Calu3 (cell line): ENCODE results near the gene COMTD1. TPM values are rescaled to one million over a fixed set of nuclear protein-coding genes. Genes with fewer than 3 reads are reported as not detected.

Experiments
- BruUV-seq: library from RNA; stranded (reverse); fragments of 400-500 nt; replicated peaks from 2 replicates; lab custom pipeline; 2021; lab: Mats Ljungman, UMichigan
- CTCF ChIA-PET: fragments of 300-600 bp; sonication (Branson Sonifier 250); formaldehyde crosslinking; loops from one replicate; lab custom pipeline; 2022; ENCODE audit warnings: antibody characterized with exemption; lab: Charles Lee
- DNase-seq: peaks from one replicate; pipeline ENCODE4 v3.0.0; 2022
- H3K27ac Mint-ChIP-seq: one replicate; pipeline ENCODE4 v1.8.0; 2022; ENCODE audit warnings: mixed read lengths; ENCODE audit not compliant: unreplicated experiment
- H3K27me3 Mint-ChIP-seq: one replicate; pipeline ENCODE4 v1.8.0; 2022; ENCODE audit warnings: mixed read lengths; ENCODE audit not compliant: unreplicated experiment
- H3K36me3 Mint-ChIP-seq: one replicate; pipeline ENCODE4 v1.8.0; 2022; ENCODE audit warnings: mild to moderate bottlenecking, moderate library complexity, mixed read lengths; ENCODE audit not compliant: insufficient read depth, unreplicated experiment
- H3K4me1 Mint-ChIP-seq: one replicate; pipeline ENCODE4 v1.8.0; 2022; ENCODE audit warnings: mild to moderate bottlenecking, low read depth, mixed read lengths; ENCODE audit not compliant: unreplicated experiment
- H3K4me3 Mint-ChIP-seq: one replicate; pipeline ENCODE4 v1.8.0; 2022; ENCODE audit warnings: mild to moderate bottlenecking, low read depth, moderate library complexity, mixed read lengths; ENCODE audit not compliant: unreplicated experiment
- H3K9me3 Mint-ChIP-seq: one replicate; pipeline ENCODE4 v1.8.0; 2022; ENCODE audit warnings: low read depth, mixed read lengths; ENCODE audit not compliant: unreplicated experiment
- intact Hi-C: fragments of 100-400 bp; cut with micrococcal nuclease; formaldehyde crosslinking; loops from one replicate; pipeline ENCODE4 v1.10.0; 2022; ENCODE audit not compliant: unreplicated experiment
- total RNA-seq: library from RNA; stranded (reverse); gene quantifications from 2 replicates; pipeline ENCODE4 v1.2.3, GENCODE V29; 2022
- TF ChIP-seq, protein P1 (sequence below): fragments of 200-600 bp; IDR thresholded peaks from one replicate; pipeline ENCODE4 v1.8.0; 2022; ENCODE audit warnings: antibody characterized with exemption; ENCODE audit not compliant: unreplicated experiment

The COMTD1 gene
- total RNA-seq, 1 experiment from 2014 or later, result 52.4 TPM

DNA sequence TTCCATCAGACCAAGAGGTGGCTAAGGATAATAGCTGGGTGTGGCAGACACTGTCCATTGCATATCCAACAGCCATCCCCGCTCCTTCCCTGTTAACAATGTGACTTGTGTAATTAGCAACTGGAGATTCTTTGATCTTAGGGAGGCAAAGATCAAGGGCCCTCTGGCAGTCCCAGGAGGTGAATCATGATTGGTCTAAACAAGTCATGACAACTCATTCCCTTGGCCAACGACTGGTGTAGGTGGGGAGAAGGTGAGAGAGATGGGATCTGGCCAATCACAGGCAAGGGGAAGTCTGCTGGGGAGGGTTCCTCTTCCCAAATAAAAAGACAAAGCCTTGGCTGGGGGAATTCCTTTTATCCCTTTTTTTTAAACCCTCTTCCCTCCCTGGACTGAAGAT is 46.2 kb upstream of the COMTD1 start:
- Mint-ChIP-seq H3K9me3 (no peaks in the 10 kb centered on the region), H3K27me3 (peaks cover 33% of the 10 kb centered on the region), H3K36me3 (no peaks in the 10 kb centered on the region), H3K4me3 (no peak overlapping the region), H3K4me1 (no peaks in the 10 kb centered on the region), H3K27ac (no peak overlapping the region)
- TF ChIP-seq, protein P1, sequence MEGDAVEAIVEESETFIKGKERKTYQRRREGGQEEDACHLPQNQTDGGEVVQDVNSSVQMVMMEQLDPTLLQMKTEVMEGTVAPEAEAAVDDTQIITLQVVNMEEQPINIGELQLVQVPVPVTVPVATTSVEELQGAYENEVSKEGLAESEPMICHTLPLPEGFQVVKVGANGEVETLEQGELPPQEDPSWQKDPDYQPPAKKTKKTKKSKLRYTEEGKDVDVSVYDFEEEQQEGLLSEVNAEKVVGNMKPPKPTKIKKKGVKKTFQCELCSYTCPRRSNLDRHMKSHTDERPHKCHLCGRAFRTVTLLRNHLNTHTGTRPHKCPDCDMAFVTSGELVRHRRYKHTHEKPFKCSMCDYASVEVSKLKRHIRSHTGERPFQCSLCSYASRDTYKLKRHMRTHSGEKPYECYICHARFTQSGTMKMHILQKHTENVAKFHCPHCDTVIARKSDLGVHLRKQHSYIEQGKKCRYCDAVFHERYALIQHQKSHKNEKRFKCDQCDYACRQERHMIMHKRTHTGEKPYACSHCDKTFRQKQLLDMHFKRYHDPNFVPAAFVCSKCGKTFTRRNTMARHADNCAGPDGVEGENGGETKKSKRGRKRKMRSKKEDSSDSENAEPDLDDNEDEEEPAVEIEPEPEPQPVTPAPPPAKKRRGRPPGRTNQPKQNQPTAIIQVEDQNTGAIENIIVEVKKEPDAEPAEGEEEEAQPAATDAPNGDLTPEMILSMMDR, result no peak
- intact Hi-C loops, result no loop called here
- no TSS peak for BruUV-seq
- CTCF ChIA-PET, result interaction anchor here (1.3 kb wide), 1 partner anchor 13 kb away, joined by 4 read pairs; no protein-coding TSS in a partner anchor
- no peak for DNase-seq

DNA sequence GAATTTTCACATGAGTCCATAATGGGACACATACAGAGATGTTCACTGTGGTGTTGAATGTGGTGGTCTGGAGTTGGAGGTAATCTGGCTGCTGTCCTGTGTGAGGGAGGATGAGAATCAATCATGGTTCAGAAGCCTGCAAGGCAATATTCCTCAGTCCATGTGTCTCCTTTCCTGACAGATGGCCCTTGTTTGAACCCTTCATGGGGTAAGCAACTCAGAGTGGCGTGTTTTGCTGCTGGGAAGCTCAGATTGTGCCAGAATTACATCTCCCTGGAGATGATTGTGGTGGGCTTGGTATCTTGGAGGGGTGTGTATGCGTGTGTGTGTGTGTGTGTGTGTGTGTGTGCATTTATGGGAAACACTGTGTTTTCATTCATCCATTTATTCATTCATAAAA is 44.5 kb upstream of the COMTD1 start:
- no peak for DNase-seq
- Mint-ChIP-seq H3K27ac (no peak overlapping the region), H3K4me1 (no peaks in the 10 kb centered on the region), H3K4me3 (no peak overlapping the region), H3K9me3 (no peaks in the 10 kb centered on the region), H3K36me3 (peaks cover 8% of the 10 kb centered on the region), H3K27me3 (peaks cover 28% of the 10 kb centered on the region)
- intact Hi-C loops, result no loop called here
- CTCF ChIA-PET, result no interaction called here
- TF ChIP-seq, protein P1, result no peak
- no TSS peak for BruUV-seq

DNA sequence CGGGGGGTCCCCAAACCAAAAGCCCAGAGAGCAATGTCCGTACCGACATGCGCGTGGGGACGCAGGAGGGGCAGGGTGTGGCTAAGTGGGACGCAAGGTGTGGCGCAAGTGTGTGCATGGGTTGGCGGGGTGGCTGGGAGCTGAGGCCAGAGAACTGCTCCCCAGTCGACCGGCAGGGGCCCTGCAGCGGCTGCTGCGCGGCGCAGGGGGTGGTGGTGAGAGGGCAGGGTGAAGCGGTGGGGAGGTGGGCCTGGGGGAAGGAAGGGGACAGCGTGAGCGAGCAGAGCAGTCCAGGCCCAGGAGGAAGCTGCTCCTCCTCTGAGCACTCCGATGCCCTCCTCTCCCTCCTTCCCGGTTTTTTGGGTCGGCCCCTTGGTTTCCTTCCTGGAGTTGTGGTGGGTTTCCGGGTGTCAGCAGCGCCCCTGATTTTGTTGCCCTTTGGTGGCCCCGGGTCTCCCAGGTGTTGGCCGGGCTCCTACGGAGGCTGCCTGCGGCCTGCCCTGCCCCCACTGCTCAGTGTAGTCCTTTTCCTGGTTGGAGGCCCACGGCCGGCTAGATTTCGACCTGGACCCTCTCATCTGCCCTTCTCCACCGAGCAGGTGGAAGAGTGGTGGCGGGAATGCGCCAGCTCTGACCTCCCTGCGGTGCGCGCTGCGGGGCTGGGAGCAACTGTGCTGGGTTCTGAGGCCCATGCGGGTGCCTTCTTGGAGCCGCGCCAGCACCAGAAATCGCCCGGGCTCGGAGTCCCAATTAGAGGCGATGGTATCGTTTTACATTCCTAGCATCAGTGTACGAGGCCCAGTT is 40.5 kb upstream of the COMTD1 start:
- peak; percentile 55 for DNase-seq
- Mint-ChIP-seq H3K4me1 (peaks cover 14% of the 10 kb centered on the region), H3K9me3 (no peaks in the 10 kb centered on the region), H3K36me3 (peaks cover 8% of the 10 kb centered on the region), H3K4me3 (peak overlapping the region; percentile 64), H3K27me3 (peaks cover 14% of the 10 kb centered on the region), H3K27ac (peak overlapping the region; percentile 59)
- BruUV-seq, result no TSS peak
- intact Hi-C loops, result no loop called here
- TF ChIP-seq, protein P1, result no peak
- CTCF ChIA-PET, result no interaction called here

DNA sequence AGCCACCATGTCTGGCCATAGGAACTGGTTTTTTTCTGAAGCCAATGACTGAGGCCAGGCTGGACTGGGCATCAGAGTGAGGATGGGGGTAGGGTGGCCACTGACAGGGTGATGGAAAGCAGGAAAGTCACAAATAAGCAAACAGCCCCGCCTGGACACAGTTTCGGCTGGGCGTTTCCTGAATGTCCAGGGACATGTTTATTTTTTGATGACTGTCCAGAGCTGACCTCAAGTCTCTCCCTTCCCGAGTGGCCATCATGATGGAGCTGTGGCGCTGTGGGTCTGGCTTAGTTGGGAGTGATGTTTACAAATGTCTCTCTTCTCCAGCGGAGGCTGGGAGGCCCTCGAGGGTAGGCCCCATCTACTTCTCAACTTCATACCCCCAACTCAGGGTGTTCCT is 37.1 kb upstream of the COMTD1 start:
- Mint-ChIP-seq H3K36me3 (peaks cover 8% of the 10 kb centered on the region), H3K9me3 (no peaks in the 10 kb centered on the region), H3K4me3 (no peak overlapping the region), H3K4me1 (peaks cover 14% of the 10 kb centered on the region), H3K27ac (no peak overlapping the region), H3K27me3 (no peaks in the 10 kb centered on the region)
- CTCF ChIA-PET, result no interaction called here
- intact Hi-C loops, result no loop called here
- no TSS peak for BruUV-seq
- TF ChIP-seq, protein P1, result no peak
- DNase-seq, result peak; percentile 37
